B cell (primary cell): ENCODE measurements around the gene SHC3. TPM values are rescaled to one million over a fixed set of nuclear protein-coding genes. Genes with fewer than 3 reads are reported as not detected.

ENCODE experiments used
- ATAC-seq: fragments of 200-7000 bp; cut with Tn5 transposase; one replicate; pipeline ENCODE4 v1.10.0; 2021; ENCODE audit warnings: low read depth, mild to moderate bottlenecking, moderate number of reproducible peaks, moderate library complexity
- CTCF ChIA-PET: fragments of 350-600 bp; sonication (Branson Sonifier 250); formaldehyde crosslinking; loops from one replicate; lab custom pipeline; 2021; ENCODE audit warnings: antibody characterized with exemption, inconsistent platforms; lab: Charles Lee
- POLR2A ChIA-PET: fragments of 350-600 bp; sonication (Branson Sonifier 250); formaldehyde crosslinking; loops from one replicate; lab custom pipeline; 2021; ENCODE audit warnings: antibody characterized with exemption; lab: Charles Lee
- DNase-seq: peaks from one replicate; pipeline ENCODE4 v3.0.0; 2013
- H2AFZ ChIP-seq: 2 replicates; pipeline ENCODE4 v1.6.1; 2012; ENCODE audit warnings: mild to moderate bottlenecking, low read depth, low read length; ENCODE audit not compliant: insufficient read depth, poor library complexity, severe bottlenecking
- H3K27ac ChIP-seq, 2 donors: 1 replicate in 1 of 2; 2 replicates in 1 of 2; pipeline ENCODE4 v1.5.1; 2012 to 2013; ENCODE audit warnings: low read length in 2 of 2, mild to moderate bottlenecking in 2 of 2, moderate library complexity in 1 of 2
- H3K27me3 ChIP-seq, 4 experiments: fragments of 200-600 bp in 1 of 4; sonication (generic) in 1 of 4; replicated peaks in 1 of 4; 1 replicate in 2 of 4; 2 replicates in 2 of 4; pipeline versions ENCODE4 v1.6.1 to v1.7.0; 2013 to 2016; ENCODE audit warnings: low read length in 3 of 4, mild to moderate bottlenecking in 2 of 4, mixed read lengths in 1 of 4, moderate library complexity in 1 of 4; ENCODE audit not compliant: insufficient read depth in 4 of 4, control insufficient read depth in 3 of 4; ENCODE audit errors: control extremely low read depth in 1 of 4
- H3K36me3 ChIP-seq, 2 experiments: replicated peaks in 1 of 2; 1 replicate in 1 of 2; 2 replicates in 1 of 2; pipeline versions ENCODE4 v1.6.1 to v1.7.1; 2013; ENCODE audit warnings: low read length in 1 of 2; ENCODE audit not compliant: insufficient read depth in 2 of 2, control insufficient read depth in 1 of 2; ENCODE audit errors: control extremely low read depth in 1 of 2, extremely low read depth in 1 of 2
- H3K4me1 ChIP-seq, 2 donors: fragments of 200-600 bp in 1 of 2; sonication (generic) in 1 of 2; 1 replicate in 1 of 2; 2 replicates in 1 of 2; pipeline versions ENCODE4 v1.5.1 to v1.6.1; 2013 to 2017; ENCODE audit warnings: low read length in 2 of 2; ENCODE audit not compliant: control insufficient read depth in 2 of 2, insufficient read depth in 2 of 2
- H3K4me2 ChIP-seq: replicated peaks from 2 replicates; pipeline ENCODE3; 2012; ENCODE audit warnings: mild to moderate bottlenecking, low read depth, low read length; ENCODE audit not compliant: poor library complexity, severe bottlenecking
- H3K4me3 ChIP-seq, 5 experiments: fragments of 200-600 bp in 1 of 5; sonication (generic) in 1 of 5; 1 replicate in 3 of 5; 2 replicates in 2 of 5; pipeline versions ENCODE4 v1.5.1 to v1.7.0; 2011 to 2016; ENCODE audit warnings: low read length in 4 of 5, mild to moderate bottlenecking in 4 of 5, low read depth in 2 of 5, control low read depth in 1 of 5, moderate library complexity in 1 of 5; ENCODE audit not compliant: insufficient read depth in 1 of 5; ENCODE audit errors: control extremely low read depth in 1 of 5, extremely low read depth in 1 of 5
- H3K79me2 ChIP-seq: fragments of 200-600 bp; sonication (generic); one replicate; pipeline ENCODE4 v1.6.0; 2016; ENCODE audit warnings: low read length; ENCODE audit not compliant: control insufficient read depth, insufficient read depth
- H3K9ac ChIP-seq: fragments of 200-600 bp; sonication (generic); 2 replicates; pipeline ENCODE4 v1.6.1; 2017; ENCODE audit warnings: mild to moderate bottlenecking, low read length, moderate library complexity
- H3K9me3 ChIP-seq, 3 donors: one replicate each; pipeline versions ENCODE4 v1.6.1 to v1.7.1; 2013; ENCODE audit warnings: low read length in 2 of 3; ENCODE audit not compliant: control insufficient read depth in 2 of 3, insufficient read depth in 1 of 3; ENCODE audit errors: control extremely low read depth in 1 of 3
- H4K20me1 ChIP-seq: 2 replicates; pipeline ENCODE4 v1.6.0; 2012; ENCODE audit warnings: mild to moderate bottlenecking, low read length; ENCODE audit not compliant: insufficient read depth, control insufficient read depth, poor library complexity, severe bottlenecking
- H3K27ac Mint-ChIP-seq: one replicate; pipeline ENCODE4 v1.8.0; 2021; ENCODE audit warnings: mixed read lengths
- H3K27me3 Mint-ChIP-seq: one replicate; pipeline ENCODE4 v1.8.0; 2021; ENCODE audit warnings: mixed read lengths
- H3K4me1 Mint-ChIP-seq: one replicate; pipeline ENCODE4 v1.8.0; 2021; ENCODE audit warnings: mixed read lengths
- H3K4me3 Mint-ChIP-seq: one replicate; pipeline ENCODE4 v1.8.0; 2021; ENCODE audit warnings: mixed read lengths
- H3K9me3 Mint-ChIP-seq: one replicate; pipeline ENCODE4 v1.8.0; 2022; ENCODE audit warnings: mixed read lengths; ENCODE audit not compliant: insufficient read depth
- EZH2 ChIP-seq: IDR thresholded peaks from 2 replicates; pipeline ENCODE4 v1.6.1; 2012; ENCODE audit warnings: borderline replicate concordance, low read depth, mild to moderate bottlenecking, moderate library complexity, low read length; ENCODE audit not compliant: insufficient read depth, poor library complexity, severe bottlenecking
- WGBS: methylation state at CpG from one replicate; pipeline ENCODE4 v1.1.5; 2013; ENCODE audit warnings: missing lambda C conversion rate; ENCODE audit not compliant: insufficient coverage; 5-methylcytosine and 5-hydroxymethylcytosine counted together
- intact Hi-C: fragments of 100-400 bp; cut with micrococcal nuclease; formaldehyde crosslinking; loops from one replicate; pipeline ENCODE4 v1.10.0; 2022
- polyA plus RNA-seq: library from polyadenylated mRNA; depleted of rRNA; stranded (reverse); fragments of >200 nt; gene quantifications from 2 replicates; pipeline ENCODE4 v1.2.3, GENCODE V29; 2012
- total RNA-seq, 2 donors: library from RNA; stranded (reverse); fragments of 120-200 nt in 1 of 2; gene quantifications; 1 replicate in 1 of 2; 2 replicates in 1 of 2; pipeline versions ENCODE4 v1.2.3 to v1.2.4, GENCODE V29; 2013 to 2022
- TF ChIP-seq, protein P1 (sequence below): fragments of 200-600 bp; IDR thresholded peaks from one replicate; pipeline ENCODE4 v1.8.0; 2022; ENCODE audit warnings: antibody characterized with exemption, mild to moderate bottlenecking

SHC3 gene
- total and polyA plus RNA-seq, 2 donors (not counting 1 experiment from before 2014, with no cell fraction given), result 0.03 TPM; not detected in 1

DNA sequence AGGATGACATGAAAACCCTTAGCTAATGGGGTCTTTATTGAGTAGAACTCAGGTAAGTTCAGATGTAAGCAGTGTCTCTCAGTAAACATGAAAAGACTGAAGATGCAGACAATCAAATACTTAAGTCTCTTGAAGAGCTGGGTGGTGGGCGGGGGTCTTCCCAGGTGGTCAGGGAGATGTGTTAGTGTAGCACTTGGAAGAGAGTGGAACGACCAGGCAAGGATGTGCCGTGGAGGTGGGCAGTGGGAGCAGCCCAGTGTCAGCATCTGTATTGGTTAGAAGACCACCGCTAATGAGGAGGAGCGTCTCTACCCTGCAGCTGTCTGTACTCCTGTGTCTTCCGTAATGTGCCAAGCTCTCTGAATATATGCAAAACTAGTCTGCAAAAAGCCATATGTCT, 183.0 kb downstream of the SHC3 start:
- peaks cover 6% of the 10 kb centered on the region for H3K4me1 Mint-ChIP-seq
- H3K27me3 Mint-ChIP-seq, result peaks cover 34% of the 10 kb centered on the region
- ChIA-PET CTCF (no interaction called here), POLR2A (no interaction called here)
- Histone ChIP-seq H2AFZ (no peak overlapping the region), H3K27ac (no peak overlapping the region), H3K4me1 (peaks cover 8 to 9% of the 10 kb centered on the region in 2 donors), H4K20me1 (no peaks in the 10 kb centered on the region), H3K4me2 (no peak overlapping the region), H3K27me3 (peaks cover 0 to 31% (median 16%) of the 10 kb centered on the region in 4 experiments), H3K4me3 (no peak overlapping the region), H3K9me3 (no peaks in the 10 kb centered on the region), H3K9ac (no peak overlapping the region), H3K36me3 (no peaks in the 10 kb centered on the region), H3K79me2 (no peaks in the 10 kb centered on the region)
- TF ChIP-seq EZH2, result no peak
- TF ChIP-seq, protein P1, sequence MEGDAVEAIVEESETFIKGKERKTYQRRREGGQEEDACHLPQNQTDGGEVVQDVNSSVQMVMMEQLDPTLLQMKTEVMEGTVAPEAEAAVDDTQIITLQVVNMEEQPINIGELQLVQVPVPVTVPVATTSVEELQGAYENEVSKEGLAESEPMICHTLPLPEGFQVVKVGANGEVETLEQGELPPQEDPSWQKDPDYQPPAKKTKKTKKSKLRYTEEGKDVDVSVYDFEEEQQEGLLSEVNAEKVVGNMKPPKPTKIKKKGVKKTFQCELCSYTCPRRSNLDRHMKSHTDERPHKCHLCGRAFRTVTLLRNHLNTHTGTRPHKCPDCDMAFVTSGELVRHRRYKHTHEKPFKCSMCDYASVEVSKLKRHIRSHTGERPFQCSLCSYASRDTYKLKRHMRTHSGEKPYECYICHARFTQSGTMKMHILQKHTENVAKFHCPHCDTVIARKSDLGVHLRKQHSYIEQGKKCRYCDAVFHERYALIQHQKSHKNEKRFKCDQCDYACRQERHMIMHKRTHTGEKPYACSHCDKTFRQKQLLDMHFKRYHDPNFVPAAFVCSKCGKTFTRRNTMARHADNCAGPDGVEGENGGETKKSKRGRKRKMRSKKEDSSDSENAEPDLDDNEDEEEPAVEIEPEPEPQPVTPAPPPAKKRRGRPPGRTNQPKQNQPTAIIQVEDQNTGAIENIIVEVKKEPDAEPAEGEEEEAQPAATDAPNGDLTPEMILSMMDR, result no peak
- H3K27ac Mint-ChIP-seq, result no peak overlapping the region
- H3K9me3 Mint-ChIP-seq, result no peaks in the 10 kb centered on the region
- no peak overlapping the region for H3K4me3 Mint-ChIP-seq
- WGBS, result 86% methylated on average over 6 of the region's 6 CpGs
- intact Hi-C loops, result no loop called here
- no peak for ATAC-seq
- DNase-seq, result no peak

DNA sequence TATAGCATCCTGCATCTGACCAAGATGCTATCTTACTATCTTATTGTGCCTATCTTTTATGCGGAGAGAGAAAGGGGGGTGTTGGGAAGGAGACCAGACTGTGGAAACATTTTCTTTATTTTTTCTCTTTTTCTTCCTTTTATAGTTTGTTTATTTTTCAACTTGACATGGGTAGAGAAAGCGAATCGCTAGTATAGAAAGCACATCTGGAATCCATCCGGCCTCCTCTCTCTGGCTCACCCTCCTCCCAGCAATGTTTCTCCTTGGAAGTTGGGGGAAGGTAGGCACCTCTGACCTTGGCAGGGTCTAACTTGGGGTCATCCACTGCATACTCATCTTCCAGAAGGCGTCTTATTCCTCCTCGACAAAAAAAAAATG, 183.4 kb downstream of the SHC3 start:
- Histone ChIP-seq H3K79me2 (no peaks in the 10 kb centered on the region), H3K27ac (no peak overlapping the region), H3K4me1 (peaks cover 8 to 9% of the 10 kb centered on the region in 2 donors), H3K36me3 (no peaks in the 10 kb centered on the region), H3K4me2 (no peak overlapping the region), H3K4me3 (no peak overlapping the region), H3K9ac (no peak overlapping the region), H3K9me3 (no peaks in the 10 kb centered on the region), H2AFZ (no peak overlapping the region), H3K27me3 (peaks cover 0 to 36% (median 18%) of the 10 kb centered on the region in 4 experiments), H4K20me1 (no peaks in the 10 kb centered on the region)
- POLR2A ChIA-PET, result no interaction called here
- no CpG with 5 or more reads among the region's 6 CpGs for WGBS
- Mint-ChIP-seq H3K27ac (no peak overlapping the region), H3K27me3 (peaks cover 38% of the 10 kb centered on the region), H3K4me1 (peaks cover 6% of the 10 kb centered on the region), H3K4me3 (no peak overlapping the region), H3K9me3 (no peaks in the 10 kb centered on the region)
- TF ChIP-seq EZH2, result no peak
- TF ChIP-seq, protein P1, result no peak
- DNase-seq (no peak), ATAC-seq (no peak)
- CTCF ChIA-PET, result no interaction called here
- intact Hi-C loops, result no loop called here
